Measurements from ENCODE around the gene HK3.

HK3 gene

GRCh38 chr5:176904276-176904675, 5.1 kb upstream of the HK3 start:
- Histone ChIP-seq H3K4me1 (ENCODE audit: insufficient read depth, low read length) (no peaks in the 10 kb centered on the region), H3K4me3 (ENCODE audit: low read depth in 1 of 2, low read length in 2 of 2) (no peak overlapping the region), H3K27me3 (ENCODE audit: insufficient read depth, low read length, poor library complexity) (no peaks in the 10 kb centered on the region), H2AFZ (ENCODE audit: low read depth, low read length) (no peak overlapping the region), H3K9ac (ENCODE audit: low read depth, low read length) (no peak overlapping the region), H4K20me1 (ENCODE audit: insufficient read depth, low read length) (no peaks in the 10 kb centered on the region), H3K79me2 (ENCODE audit: insufficient read depth, low read length) (no peaks in the 10 kb centered on the region), H3K9me3 (ENCODE audit: insufficient read depth, low read length, severe bottlenecking) (no peaks in the 10 kb centered on the region), H3K4me2 (ENCODE audit: insufficient read depth, low read length) (no peak overlapping the region), H3K27ac (ENCODE audit: low read length) (no peak overlapping the region), H3K36me3 (ENCODE audit: insufficient read depth, low read length) (peaks cover 66% of the 10 kb centered on the region)
- ATAC-seq (ENCODE audit: insufficient read depth, low read depth) (no peak), DNase-seq (no peak)
- TF ChIP-seq CTCF (IDR thresholded peaks at IDR 0.05; ENCODE audit: borderline replicate concordance, extremely low read depth, low read length, poor library complexity, severe bottlenecking) (no peak), EZH2 (IDR thresholded peaks at IDR 0.05; ENCODE audit: borderline replicate concordance, low read depth, low read length, severe bottlenecking) (no peak)

GRCh38 chr5:176902911-176903664, 3.9 kb upstream of the HK3 start:
- H3K36me3 ChIP-seq (ENCODE audit: insufficient read depth, low read length), result peaks cover 54% of the 10 kb centered on the region

GRCh38 chr5:176902102-176902814, 3.1 kb upstream of the HK3 start:
- Histone ChIP-seq H3K27me3 (ENCODE audit: insufficient read depth, low read length, poor library complexity) (no peaks in the 10 kb centered on the region), H3K4me2 (ENCODE audit: insufficient read depth, low read length) (no peak overlapping the region), H3K79me2 (ENCODE audit: insufficient read depth, low read length) (no peaks in the 10 kb centered on the region), H4K20me1 (ENCODE audit: insufficient read depth, low read length) (no peaks in the 10 kb centered on the region), H3K36me3 (ENCODE audit: insufficient read depth, low read length) (peaks cover 46% of the 10 kb centered on the region), H3K4me3 (ENCODE audit: low read depth in 1 of 2, low read length in 2 of 2) (no peak overlapping the region), H3K27ac (ENCODE audit: low read length) (no peak overlapping the region), H3K9ac (ENCODE audit: low read depth, low read length) (no peak overlapping the region), H2AFZ (ENCODE audit: low read depth, low read length) (no peak overlapping the region), H3K4me1 (ENCODE audit: insufficient read depth, low read length) (no peaks in the 10 kb centered on the region), H3K9me3 (ENCODE audit: insufficient read depth, low read length, severe bottlenecking) (no peaks in the 10 kb centered on the region)
- DNase-seq, result no peak
- TF ChIP-seq EZH2 (IDR thresholded peaks at IDR 0.05; ENCODE audit: borderline replicate concordance, low read depth, low read length, severe bottlenecking) (no peak), CTCF (IDR thresholded peaks at IDR 0.05; ENCODE audit: borderline replicate concordance, extremely low read depth, low read length, poor library complexity, severe bottlenecking) (no peak)
- ATAC-seq (ENCODE audit: insufficient read depth, low read depth), result no peak

More at GRCh38 chr5:176902911-176903664, 3.9 kb upstream of the HK3 start:
- no peak overlapping the region for H3K9ac ChIP-seq (ENCODE audit: low read depth, low read length)
- H3K4me1 ChIP-seq (ENCODE audit: insufficient read depth, low read length), result no peaks in the 10 kb centered on the region
- no peak overlapping the region for H3K27ac ChIP-seq (ENCODE audit: low read length)
- DNase-seq (no peak), ATAC-seq (ENCODE audit: insufficient read depth, low read depth) (no peak)
- no peaks in the 10 kb centered on the region for H3K27me3 ChIP-seq (ENCODE audit: insufficient read depth, low read length, poor library complexity)
- H3K9me3 ChIP-seq (ENCODE audit: insufficient read depth, low read length, severe bottlenecking), result no peaks in the 10 kb centered on the region
- H2AFZ ChIP-seq (ENCODE audit: low read depth, low read length), result no peak overlapping the region
- H3K4me3 ChIP-seq (ENCODE audit: low read depth in 1 of 2, low read length in 2 of 2), result no peak overlapping the region
- H3K4me2 ChIP-seq (ENCODE audit: insufficient read depth, low read length), result no peak overlapping the region
- H3K79me2 ChIP-seq (ENCODE audit: insufficient read depth, low read length), result no peaks in the 10 kb centered on the region
- no peaks in the 10 kb centered on the region for H4K20me1 ChIP-seq (ENCODE audit: insufficient read depth, low read length)
- TF ChIP-seq CTCF (IDR thresholded peaks at IDR 0.05; ENCODE audit: borderline replicate concordance, extremely low read depth, low read length, poor library complexity, severe bottlenecking), result no peak
- TF ChIP-seq EZH2 (IDR thresholded peaks at IDR 0.05; ENCODE audit: borderline replicate concordance, low read depth, low read length, severe bottlenecking), result no peak

All from DND-41 (cell line).